GM08714 (cell line): Measurements from ENCODE around the gene RABGAP1L.

ENCODE experiments used
- H3K4me3 ChIP-seq: fragments of 200-500 bp; sonication (Bioruptor generic); 2 replicates; pipeline ENCODE4 v1.5.1; 2014; ENCODE audit warnings: mild to moderate bottlenecking, low read length, inconsistent platforms
- ZNF274 ChIP-seq: IDR thresholded peaks from 2 replicates; pipeline ENCODE4 v1.6.1; 2012; ENCODE audit warnings: mild to moderate bottlenecking, low read depth, low read length

RABGAP1L gene

DNA sequence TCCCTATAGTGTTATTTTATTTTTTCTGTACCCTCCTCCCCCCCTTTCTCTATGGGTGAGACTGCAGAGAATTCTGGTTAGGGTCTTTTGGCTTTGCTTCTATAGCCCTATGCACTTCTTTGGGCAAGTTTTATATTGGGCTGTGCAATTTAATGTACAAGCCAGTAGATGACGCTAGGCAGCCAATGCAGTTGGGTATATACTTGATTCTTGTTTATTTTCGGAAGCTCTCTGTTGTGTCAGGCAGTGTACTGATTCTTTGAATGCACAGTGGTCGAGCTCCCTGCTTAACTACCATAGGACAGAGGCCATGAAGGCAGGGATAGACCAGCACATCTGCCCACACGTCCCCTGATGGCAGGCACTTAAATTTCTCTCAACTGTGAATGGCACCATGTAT is 254.3 kb downstream of the RABGAP1L start:
- no peak for TF ChIP-seq ZNF274

DNA sequence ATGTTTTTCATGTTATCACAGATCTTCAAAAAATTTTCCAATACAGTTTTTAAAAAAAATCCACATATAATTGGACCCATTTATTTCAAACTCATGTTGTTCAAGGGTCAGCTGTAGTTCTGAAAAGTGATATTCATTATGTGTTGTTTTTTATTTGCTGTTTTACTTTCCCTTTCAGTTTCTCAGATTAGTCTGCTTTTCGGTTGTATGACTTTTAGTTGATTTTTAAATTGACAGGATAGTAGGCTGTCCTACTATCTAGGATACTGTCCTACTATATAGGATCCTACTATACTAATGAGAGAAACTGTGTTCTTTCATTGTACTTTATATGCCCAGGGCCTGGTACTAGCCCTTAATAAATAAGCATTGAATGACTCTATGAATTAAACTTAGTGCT is 254.9 kb downstream of the RABGAP1L start:
- no peak for TF ChIP-seq ZNF274
- H3K4me3 ChIP-seq, result no peak overlapping the region

More for the DNA sequence above, 254.3 kb downstream of the RABGAP1L start:
- no peak overlapping the region for H3K4me3 ChIP-seq

DNA sequence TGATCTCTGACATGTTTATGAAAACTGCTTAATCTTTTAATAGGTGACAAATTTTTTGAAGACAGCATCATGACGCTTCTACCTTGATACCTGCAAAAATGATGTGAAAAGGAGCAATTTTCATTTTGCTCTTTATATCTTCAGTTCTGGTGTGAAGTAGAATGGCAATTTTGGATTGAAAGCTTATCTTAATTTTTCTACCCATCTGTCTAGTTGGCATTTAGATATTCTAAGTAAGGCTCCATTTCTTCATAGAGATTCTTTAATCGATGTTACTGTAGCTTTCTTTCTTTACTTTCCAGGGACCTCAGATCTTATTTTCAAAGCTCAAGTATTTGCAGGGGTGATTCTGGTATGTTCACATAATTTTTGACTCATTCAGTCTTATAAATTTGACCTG is 256.2 kb downstream of the RABGAP1L start:
- H3K4me3 ChIP-seq, result no peak overlapping the region
- no peak for TF ChIP-seq ZNF274

DNA sequence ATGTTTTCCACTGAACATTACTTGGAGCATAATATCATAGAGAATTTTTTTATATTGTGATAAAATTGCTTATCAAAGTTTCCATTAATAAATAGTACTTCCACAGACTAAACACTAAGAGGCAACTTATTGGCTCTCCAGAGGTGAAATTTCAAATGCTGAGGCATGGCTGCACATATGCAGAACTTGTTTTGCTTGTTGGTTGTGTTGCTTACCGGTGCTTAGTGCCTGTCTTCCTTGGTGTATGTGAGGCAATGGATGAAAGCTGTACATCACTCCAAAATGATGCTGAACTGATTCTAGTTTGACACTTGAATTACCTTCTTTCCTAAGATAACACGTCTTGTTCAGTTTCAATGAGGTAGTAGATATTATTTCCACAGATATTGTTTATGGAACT is 258.6 kb downstream of the RABGAP1L start:
- H3K4me3 ChIP-seq, result no peak overlapping the region
- no peak for TF ChIP-seq ZNF274

DNA sequence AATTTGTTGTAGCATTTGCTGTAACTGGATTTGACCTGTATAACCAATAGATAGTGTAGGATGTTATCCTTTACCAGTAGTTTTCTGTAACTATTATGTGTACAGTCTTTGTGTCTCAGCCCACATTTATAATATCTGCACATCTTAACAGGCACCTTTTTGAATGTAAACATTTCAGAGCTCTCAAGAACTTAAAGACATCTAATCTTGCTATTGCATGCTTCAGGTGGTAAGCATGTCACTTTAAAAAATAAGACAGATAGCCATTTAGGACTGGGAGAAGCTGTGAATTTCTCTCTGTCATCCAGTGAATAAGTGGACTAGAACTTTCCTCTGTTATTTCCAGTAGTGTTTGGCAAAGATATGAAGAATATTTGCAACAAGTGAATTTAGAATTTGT is 265.8 kb downstream of the RABGAP1L start:
- no peak overlapping the region for H3K4me3 ChIP-seq
- no peak for TF ChIP-seq ZNF274

DNA sequence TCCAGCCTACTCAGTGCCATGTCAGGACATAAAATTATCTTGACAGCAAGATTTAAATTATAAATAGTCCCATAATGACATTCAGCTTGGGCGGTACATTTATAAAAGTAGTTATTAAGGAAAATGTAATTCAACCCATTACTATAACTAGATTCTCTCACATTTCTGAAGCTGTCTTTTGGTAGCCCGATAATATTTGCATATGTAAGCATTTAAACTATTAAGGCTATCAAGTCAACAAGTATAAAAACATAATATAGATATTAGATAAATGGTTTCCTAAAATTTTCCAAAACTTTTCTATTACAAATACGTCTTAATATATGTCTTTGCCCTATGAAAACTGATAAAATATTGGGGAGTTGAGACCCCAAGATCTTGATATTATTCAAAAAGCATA is 266.8 kb downstream of the RABGAP1L start:
- no peak for TF ChIP-seq ZNF274
- H3K4me3 ChIP-seq, result no peak overlapping the region

DNA sequence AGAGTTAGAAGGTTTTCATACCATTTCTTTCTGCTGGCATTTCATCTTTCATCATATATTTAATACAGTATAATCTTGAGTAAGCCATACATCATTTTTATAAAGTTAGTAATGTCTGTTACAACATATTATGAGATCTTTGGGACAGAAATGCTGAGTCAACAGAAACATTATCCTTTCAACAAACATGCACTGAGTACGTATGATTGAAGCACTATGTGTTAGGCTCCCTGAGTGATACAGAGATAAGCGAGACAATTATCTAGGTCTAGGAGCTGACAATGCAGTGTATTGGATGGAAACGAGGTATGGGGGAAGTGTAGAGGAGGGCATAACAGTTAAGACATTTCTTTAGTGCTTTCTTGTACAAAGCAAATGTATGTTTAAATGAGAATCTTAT is 268.7 kb downstream of the RABGAP1L start:
- no peak for TF ChIP-seq ZNF274
- H3K4me3 ChIP-seq, result no peak overlapping the region

DNA sequence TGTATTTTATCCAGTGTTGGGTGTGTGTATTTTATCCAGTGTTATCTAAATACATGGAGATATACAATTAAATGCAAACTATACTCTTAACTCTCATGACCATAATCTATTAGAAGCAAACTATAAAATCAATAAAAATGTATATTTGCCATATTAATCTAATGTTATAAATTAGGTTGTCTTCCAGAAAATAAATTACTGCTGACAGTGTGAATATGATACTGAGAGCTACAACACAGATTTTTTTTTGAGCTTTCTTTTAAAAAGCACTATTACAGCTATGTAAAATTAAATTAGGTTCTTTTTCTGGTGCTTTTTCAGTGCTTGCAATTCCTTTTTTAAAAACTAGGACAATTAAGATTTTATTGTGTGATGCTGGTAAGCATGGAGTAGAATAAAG is 269.4 kb downstream of the RABGAP1L start:
- no peak overlapping the region for H3K4me3 ChIP-seq
- no peak for TF ChIP-seq ZNF274

DNA sequence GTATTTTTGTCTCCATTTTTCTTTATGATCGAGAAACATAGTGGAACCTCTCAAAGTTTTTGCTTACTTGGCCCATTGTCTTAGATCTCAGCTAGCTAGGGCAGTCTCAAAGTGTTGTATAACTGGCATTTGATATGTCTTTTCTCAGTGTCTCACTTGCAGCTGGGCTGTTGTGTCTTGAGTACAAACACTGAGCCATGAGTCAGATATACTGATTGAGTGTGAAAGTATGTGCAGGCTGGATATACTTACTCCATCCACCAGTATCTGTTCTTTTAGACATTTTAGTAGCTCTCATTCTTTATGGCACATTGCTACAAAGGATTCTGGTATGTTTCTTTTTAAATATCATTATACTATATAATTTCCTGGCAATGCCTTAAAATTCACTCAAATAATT is 274.1 kb downstream of the RABGAP1L start:
- no peak overlapping the region for H3K4me3 ChIP-seq
- no peak for TF ChIP-seq ZNF274

DNA sequence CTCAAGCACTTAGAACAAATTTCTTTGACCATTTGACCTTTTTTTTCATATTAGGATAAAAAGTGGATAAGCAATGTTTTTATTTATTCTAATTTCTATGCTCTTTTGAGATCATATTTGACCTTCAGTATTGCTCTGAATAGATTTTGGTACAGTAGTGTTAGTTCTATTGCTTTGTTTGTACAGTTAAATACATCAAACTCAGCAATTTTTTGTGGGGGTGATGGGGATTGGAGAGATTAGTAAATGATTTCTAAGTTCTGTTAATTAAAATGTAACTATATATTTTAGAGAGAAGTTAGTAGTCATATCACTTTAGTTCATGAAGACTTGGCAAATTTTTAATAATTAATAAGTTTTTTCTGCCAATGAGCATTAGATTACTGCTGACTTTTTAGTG is 286.0 kb downstream of the RABGAP1L start:
- H3K4me3 ChIP-seq, result no peak overlapping the region
- no peak for TF ChIP-seq ZNF274

DNA sequence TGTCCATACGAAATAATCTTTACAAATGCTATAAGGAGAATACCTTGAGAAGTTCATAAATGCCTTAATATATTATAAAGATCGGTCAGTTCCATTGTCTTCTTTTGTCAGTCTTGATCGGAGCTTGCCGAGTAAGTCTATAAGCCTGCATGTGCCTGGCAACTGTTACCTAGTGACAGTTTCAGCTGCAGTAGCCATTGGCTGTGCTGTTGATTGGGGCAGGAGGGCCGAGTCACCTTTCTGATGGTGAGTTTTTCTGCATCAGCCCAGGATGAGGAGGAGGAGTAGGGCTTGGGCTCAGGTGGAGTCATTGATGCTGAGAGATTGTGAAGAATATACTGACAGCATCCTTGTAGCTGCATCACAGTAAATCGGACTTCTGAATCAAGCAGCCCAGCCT is 286.5 kb downstream of the RABGAP1L start:
- no peak for TF ChIP-seq ZNF274
- no peak overlapping the region for H3K4me3 ChIP-seq

DNA sequence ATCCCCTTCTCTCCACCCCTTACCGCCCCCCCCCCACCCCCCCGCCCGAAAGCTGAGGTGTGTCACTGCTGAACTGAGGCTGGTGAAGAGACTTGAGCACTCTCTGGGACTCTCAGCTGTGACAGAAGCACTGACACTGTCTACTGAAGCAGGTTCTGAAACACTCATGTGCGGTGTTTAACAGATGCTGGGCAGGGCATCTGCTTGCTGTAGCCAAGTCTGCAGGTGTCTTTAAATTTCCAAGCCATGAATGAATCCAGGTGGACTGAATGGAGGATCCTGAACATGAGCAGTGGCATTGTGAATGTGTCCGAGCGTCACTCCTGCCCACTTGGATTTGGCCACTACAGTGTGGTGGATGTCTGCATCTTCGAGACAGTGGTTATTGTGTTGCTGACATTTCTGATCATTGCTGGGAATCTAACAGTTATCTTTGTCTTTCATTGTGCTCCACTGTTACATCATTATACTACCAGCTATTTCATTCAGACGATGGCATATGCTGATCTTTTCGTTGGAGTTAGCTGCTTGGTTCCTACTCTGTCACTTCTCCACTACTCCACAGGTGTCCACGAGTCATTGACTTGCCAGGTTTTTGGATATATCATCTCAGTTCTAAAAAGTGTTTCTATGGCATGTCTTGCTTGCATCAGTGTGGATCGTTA is 288.7 kb downstream of the RABGAP1L start, which contains the start of gene GPR52:
TSS of gene GPR52 (plus strand) at position 99 of the 665 bp plus-strand sequence. CDS start at position 247, 148 bp downstream.
- no peak for TF ChIP-seq ZNF274
- H3K4me3 ChIP-seq, result no peak within 1 kb of the TSS

DNA sequence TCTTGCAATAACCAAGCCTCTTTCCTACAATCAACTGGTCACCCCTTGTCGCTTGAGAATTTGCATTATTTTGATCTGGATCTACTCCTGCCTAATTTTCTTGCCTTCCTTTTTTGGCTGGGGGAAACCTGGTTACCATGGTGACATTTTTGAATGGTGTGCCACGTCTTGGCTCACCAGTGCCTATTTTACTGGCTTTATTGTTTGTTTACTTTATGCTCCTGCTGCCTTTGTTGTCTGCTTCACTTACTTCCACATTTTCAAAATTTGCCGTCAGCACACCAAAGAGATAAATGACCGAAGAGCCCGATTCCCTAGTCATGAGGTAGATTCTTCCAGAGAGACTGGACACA is 289.2 kb downstream of the RABGAP1L start:
- no peak for TF ChIP-seq ZNF274
- no peak overlapping the region for H3K4me3 ChIP-seq

DNA sequence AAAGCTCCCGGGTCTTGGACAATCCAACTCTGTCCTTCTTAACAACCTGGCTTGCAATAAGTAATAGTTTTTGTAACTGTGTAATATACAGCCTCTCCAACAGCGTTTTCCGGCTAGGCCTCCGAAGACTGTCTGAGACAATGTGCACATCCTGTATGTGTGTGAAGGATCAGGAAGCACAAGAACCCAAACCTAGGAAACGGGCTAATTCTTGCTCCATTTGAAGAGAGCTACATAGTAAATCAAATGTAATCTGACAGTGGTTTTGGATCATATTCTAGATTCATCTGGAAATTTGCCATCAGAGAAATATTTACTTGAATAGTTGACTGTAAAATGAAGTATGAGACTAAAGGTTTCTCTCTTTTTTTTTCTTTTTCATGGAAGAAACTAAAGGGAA is 289.7 kb downstream of the RABGAP1L start:
- H3K4me3 ChIP-seq, result no peak overlapping the region
- no peak for TF ChIP-seq ZNF274

DNA sequence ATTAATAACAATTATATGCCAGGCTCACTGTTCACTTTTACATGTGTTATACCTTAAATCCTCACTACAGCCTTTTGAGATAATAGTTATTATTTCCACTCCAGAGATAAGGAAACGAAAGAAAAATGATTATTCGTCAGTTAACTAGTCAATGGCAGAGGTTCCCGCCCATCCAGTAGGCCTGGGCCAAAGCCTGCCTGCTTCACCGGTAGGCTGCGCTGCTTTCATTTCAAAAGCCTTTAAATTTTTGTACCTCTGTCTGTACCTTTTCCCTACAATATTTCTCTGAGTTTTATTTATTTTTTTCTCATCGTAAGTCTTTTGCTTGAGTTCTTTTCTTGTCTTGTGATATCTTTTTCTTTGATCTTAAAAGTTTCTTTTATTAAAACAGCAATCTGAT is 292.1 kb downstream of the RABGAP1L start:
- no peak overlapping the region for H3K4me3 ChIP-seq
- TF ChIP-seq ZNF274, result no peak

DNA sequence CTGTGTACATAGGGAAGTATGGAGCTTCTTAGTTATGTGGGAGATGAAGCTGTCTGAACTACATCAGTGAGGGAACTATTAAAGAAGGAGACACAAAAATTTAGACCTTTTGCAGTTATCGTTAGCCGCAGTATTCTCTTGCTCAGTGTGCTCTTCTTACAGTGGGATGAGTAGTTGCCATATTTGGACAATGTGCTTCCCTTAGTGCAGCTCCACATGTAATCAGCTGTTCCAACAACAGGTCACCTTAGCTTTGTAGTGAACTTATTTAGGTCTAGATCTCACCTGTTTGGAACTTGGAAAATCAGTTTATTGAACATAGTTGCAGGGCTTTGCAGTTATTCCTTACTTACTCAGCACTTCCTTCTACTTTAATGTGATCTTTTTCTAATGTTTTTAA is 306.5 kb downstream of the RABGAP1L start:
- TF ChIP-seq ZNF274, result no peak
- H3K4me3 ChIP-seq, result no peak overlapping the region

DNA sequence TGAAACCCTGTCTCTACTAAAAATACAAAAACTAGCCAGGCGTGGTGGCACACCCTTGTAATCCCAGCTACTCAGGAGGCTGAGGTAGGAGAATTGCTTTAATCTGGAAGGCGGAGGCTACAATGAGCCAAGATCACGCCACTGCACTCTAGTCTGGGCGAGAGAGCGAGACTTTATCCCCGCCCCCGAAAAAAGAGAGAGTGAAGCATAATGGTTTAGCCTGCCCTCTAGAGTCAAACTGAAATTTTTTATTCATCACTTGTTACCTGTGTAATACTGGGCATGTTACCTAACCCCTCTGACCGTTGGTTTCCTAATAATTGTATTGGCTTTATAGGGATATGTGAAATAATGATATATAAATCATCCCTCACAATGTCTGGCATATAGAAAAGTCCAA is 307.3 kb downstream of the RABGAP1L start:
- no peak for TF ChIP-seq ZNF274
- no peak overlapping the region for H3K4me3 ChIP-seq
